H54 (cell line): ENCODE results near the gene MT1M.
"Not testable (repeated sequence)": the region's sequence is repeated elsewhere in the genome, so short reads cannot be mapped to it uniquely, and the experiment has no call there.

Experiments
- DNase-seq: peaks from one replicate; pipeline ENCODE4 v3.0.0; 2011; ENCODE audit warnings: low spot score, mixed read lengths; ENCODE audit not compliant: insufficient read length
- FAIRE-seq: peaks from 3 replicates; lab custom pipeline; 2011; peaks lifted over from hg19 to GRCh38; lab: Jason Lieb, UNC
- POLR2A ChIP-seq: IDR thresholded peaks from 2 replicates; pipeline ENCODE4 v1.6.1; 2011; ENCODE audit warnings: low read depth, mild to moderate bottlenecking, low read length

The MT1M gene

DNA sequence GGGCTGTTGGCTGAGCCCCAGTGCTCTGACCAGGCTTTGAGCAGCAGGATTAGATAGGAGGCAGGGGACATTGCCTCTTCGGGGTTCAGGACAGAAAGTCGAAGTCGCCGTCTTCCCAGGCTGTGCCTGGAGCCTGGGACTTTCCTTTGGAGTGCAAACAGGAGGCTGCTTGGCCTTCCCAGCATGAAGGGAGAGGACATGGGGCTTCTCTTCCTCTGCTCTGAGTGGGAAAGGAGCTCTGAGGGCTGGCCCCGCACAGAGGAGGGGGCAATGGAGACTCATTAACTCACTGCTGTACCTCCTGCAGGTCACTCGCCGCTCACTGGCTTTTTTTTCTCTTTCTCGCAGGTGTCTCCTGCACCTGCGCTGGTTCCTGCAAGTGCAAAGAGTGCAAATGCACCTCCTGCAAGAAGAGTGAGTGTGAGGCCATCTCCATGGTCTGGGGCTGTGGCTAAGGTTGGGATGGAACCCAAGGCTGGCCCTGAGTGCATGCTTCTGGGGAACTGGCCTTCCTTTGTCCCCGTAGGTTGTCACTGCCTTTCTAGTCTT, 25.9 kb downstream of the MT1M start:
- DNase-seq = no peak
- no peak for TF ChIP-seq POLR2A
- no peak for FAIRE-seq

DNA sequence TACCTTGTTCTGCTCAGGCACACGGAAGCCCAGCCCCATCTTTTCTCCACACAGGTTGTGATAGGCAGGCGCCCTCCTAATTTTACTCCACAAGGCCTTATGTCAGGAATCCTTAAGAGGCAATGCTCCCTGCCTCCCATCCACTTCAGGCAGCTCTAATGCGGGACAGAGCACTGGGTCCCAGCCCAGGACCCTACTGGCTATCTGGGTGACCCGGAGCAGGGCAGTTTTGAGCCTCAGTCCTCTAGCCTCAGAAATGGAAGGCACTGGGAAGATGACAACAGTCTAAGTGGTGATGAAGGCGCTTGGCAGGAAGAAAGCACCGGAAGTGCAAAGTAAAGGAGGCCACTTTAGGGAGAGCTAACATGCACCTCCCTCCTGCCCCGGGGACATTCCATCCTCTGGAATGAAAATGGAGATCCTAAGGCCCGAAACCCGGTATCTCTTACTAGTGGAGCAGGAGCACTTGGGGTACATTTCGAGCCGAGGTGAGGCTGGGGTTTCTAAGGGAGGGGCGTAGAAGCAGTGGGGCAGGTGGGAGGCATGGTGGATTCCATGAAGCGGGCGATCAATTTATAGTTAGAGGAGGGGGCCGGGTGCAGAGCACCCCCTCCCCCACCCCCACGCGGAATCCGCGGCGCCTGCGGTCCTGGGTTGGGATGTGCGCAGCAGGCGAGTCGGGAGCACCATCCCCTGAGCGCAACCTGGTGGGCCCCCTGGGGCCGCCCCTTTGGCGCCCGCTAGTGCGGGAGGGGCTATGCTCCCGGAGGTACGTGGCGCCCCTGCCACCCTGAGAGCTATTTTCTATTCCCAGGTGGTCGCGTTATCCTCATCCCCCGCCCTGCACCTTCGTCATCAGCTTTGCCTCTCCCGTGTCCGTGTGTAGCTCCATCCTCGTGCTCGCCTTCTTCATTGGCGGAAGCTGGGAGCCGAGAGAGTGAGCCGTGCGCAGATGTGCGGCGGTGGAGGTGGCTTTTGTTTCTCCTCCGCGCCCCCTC, 30.2 kb downstream of the MT1M start:
- FAIRE-seq (no peak), DNase-seq (no peak)
- TF ChIP-seq POLR2A = no peak

DNA sequence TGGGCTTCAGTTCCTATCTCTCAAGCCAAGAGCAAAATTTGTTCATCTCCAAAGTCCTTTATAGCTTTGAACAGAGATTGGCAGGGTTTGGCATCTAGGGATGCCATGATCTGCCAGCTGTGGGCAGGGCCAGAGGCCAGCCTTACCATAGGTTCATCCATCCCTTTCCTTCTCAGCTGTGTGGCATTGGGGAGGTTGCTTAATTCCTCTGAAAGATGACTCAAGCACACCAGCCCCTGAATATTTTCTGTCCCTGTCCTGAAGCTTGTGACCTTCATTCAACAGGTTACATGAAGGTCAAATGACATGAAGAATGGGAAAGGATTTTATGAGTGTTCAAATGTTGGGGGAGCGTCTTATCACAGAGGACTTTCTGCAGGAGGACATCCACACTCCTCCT, 32.0 kb downstream of the MT1M start:
- no peak for DNase-seq
- FAIRE-seq = no peak
- no peak for TF ChIP-seq POLR2A

DNA sequence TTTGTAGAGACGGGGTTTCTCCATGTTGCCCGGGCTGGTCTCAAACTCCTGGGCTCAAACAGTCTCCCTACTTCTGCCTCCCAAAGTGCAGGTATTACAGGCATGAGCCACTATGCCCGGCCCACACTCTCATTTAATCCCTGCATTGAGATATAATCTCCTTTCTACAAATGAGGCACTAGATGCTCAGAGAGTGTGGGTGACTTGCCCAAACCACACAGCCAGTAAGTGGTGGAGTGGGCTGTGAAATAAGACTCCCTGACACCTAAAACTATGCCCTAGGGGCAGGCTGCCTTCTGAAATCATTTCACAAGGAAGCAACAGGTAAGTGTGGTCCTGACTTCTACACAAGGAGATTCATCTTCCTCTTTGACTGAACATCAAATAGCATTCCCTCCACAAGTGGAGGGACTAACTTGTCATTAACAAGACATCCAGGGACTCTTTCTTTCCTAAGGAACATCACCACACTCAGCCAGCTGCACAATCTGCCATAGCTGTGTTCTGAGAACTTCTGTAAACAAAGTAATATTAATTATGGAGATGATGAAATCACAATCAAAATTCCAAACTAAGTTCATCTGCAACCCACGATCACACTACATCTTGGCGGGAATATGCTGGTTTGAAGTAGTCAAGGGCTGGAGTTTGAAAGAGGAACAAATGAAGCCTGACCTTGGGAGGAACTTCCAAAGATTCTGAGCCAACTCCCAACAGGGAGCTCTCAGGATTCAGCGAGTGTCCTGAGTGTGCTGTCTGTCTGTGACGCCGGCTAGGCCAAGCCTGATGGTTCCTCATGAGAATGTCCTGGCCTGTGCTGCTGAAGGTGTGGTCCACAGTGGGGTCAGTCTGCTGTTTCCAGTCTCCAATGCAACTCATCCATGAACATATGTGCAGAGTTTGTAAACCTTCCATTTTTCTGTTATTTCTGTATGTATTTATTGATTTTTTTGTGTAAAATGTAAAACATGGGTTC, 33.1 kb downstream of the MT1M start:
- not testable (repeated sequence) for FAIRE-seq, DNase-seq

DNA sequence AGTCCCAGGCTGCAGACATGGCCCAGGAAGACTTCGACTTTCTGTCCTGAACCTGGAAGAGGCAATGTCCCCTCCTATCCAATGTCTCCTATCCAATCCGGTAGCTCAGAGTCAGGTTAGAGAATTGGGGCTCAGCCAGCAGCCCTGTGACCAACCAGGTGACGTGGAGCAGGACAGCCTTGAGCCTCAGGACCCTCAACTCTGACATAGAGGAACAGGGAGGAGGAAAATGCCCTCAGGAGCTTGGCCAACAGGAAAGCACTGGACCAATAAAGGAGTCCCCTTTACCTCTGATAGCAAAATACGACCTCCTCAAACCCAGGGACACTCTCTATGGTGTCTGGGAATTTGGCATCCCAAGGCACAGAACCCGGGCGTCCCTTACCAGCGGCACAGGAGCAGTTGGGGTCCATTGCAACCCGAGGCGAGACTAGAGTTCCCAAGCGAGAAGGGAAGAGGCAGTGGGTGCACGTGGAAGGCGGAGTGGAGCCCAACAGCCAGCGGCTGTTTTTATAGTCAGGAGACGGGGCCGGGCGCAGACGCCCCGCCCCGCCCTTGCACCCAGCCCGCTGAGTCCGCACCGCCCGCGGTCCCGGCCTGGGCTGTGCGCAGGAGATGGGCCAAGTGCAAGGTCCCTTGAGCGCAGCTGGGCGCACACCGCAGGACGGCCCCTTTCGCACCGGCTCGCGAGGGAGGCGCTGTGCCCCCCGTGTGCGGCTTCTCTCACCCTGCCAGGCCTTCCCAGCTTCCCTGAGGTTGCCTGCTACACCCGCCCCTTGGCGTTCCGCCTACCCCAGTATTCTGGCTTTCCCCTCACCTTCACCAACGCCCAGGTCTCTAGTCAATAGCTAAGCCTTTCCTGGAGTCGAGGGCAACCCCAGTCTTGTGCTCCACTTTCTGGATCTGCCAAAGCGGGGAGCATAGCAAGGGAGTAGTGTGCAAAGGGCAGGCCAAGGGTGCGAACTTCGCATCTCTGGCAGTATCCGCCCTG, 35.4 kb downstream of the MT1M start, which contains the start of gene MT1G:
Gene MT1G (minus strand): TSS at position 485 of the 991 bp plus-strand sequence. CDS start 72 bp downstream, at position 413.
- DNase-seq (no peak), FAIRE-seq (no peak)
- no peak for TF ChIP-seq POLR2A

DNA sequence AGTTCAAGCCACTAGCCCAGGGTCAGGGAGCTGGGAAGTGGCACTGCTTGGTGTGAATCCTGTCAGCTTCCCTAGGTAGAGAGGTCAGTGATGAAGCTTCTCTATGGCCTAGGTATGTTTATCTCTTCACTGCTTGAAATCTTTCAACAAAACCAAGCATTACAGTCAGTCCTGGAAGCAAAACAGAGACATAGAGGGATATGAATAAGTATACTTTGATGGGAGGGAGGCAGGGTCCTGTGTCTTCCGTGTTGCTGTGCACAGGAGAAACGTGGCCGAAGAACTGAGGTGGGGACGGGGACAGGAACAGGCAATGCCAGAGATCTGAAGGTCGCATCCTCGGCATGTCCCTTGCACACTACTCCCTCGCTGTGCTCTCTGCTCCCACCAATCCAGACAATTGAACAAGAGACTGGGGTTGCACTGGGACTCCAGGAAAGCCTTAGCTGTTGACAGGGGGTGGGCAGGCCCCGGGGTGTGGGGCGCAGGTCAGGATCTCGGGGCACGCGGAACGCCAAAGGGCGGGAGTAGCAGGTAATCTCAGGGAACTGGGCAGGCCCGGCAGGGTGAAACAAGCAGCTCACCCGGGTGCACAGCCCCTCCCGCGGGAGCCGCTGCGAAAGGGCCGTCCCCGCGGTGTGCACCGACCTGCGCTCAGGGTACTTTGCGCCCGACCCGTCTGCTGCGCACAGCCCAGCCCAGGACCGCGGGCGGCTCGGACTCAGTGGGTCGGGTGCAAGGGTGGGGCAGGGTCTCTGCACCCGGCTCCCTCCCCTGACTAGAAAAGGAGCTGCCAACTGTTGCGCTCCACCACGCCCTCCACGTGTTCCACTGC, 36.8 kb downstream of the MT1M start, which contains the start of gene MT1H:
Gene MT1H (plus strand): TSS at position 810 of the 835 bp plus-strand sequence. CDS start 71 bp downstream, outside the sequence.
- FAIRE-seq (no peak), DNase-seq (no peak)
- TF ChIP-seq POLR2A = no peak

DNA sequence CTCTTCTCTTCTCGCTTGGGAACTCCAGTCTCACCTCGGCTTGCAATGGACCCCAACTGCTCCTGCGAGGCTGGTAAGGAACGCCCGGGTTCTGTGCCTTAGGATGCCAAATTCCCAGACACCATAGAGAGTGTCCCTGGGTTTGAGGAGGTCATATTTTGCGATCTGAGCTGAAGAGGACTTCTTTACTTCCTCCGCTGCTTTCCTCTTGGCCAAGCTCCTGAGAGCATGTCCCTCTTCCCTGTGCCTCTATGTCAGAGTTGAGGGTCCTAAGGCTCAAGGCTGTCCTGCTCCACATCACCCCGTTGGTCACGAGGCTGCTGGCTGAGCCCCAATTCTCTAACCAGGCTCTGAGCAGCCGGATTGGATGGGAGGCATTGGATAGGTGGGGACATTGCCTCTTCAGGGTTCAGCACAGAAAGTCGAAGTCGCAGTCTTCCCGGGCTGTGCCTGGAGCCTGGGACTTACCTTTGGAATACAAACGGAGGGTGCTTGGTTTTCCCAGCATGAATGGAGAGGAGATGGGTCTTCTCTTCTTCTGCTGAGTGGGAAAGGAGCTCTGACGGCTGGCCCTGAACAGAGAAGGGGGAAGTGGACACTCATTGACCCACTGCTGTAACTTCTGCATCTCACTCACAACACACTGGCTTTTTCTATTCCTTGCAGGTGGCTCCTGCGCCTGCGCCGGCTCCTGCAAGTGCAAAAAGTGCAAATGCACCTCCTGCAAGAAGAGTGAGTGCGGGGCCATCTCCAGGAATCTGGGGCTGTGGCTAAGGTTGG, 37.6 kb downstream of the MT1M start:
- DNase-seq (no peak), FAIRE-seq (no peak)
- no peak for TF ChIP-seq POLR2A

DNA sequence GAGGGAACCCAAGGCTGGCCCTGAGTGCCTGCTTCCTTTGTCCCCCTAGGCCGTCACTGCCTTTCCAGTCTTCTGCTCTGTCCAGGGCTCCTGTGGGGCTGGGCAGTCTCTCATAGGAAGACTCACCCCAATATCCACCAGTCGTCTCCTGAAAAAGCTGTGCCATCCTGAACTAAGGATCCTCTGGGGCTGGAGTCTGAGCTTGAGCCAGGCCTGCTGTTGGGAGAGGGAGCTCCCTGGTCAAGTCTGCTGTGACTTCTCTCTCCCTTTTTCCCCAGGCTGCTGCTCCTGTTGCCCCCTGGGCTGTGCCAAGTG, 38.1 kb downstream of the MT1M start:
- TF ChIP-seq POLR2A = no peak
- DNase-seq (no peak), FAIRE-seq (no peak)

DNA sequence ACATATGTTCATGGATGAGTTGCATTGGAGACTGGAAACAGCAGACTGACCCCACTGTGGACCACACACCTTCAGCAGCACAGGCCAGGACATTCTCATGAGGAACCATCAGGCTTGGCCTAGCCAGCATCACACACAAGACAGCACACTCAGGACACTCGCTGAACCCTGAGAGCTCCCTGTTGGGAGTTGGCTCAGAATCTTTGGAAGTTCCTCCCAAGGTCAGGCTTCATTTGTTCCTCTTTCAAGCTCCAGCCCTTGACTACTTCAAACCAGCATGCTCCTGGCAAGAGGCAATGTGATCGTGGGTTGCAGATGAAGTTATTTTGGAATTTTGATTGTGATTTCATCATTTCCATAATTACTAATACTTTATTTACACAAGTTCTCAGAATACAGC, 39.2 kb downstream of the MT1M start:
- FAIRE-seq, DNase-seq: not testable (repeated sequence)

DNA sequence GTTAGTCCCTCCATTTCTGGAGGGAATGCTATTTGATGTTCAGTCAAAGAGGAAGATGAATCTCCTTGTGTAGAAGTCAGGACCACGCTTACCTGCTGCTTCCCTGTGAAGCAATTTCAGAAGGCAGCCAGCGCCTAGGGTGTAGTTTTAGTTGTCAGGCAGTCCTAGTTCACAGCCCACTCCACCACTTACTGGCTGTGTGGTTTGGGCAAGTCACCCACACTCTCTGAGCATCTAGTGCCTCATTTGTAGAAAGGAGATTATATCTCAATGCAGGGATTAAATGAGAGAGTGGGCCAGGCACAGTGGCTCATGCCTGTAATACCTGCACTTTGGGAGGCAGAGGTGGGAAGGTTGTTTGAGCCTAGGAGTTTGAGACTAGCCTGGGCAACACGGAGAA, 39.7 kb downstream of the MT1M start:
- DNase-seq, FAIRE-seq: not testable (repeated sequence)
